Nephron (organoid): ENCODE data around the gene CREBRF.

ENCODE experiments used
- H3K27ac Mint-ChIP-seq, 3 experiments: 2 replicates each; pipeline ENCODE4 v1.8.0; 2020; ENCODE audit warnings: mixed read lengths in 3 of 3, mild to moderate bottlenecking in 2 of 3, moderate library complexity in 1 of 3
- H3K27me3 Mint-ChIP-seq: 2 replicates; pipeline ENCODE4 v1.8.0; 2021; ENCODE audit warnings: low read depth, mild to moderate bottlenecking, moderate library complexity, mixed read lengths
- H3K36me3 Mint-ChIP-seq: 2 replicates; pipeline ENCODE4 v1.8.0; 2020; ENCODE audit warnings: low read depth, mixed read lengths
- H3K4me1 Mint-ChIP-seq: 2 replicates; pipeline ENCODE4 v1.8.0; 2020; ENCODE audit warnings: mixed read lengths
- H3K4me3 Mint-ChIP-seq, 3 experiments: 2 replicates each; pipeline ENCODE4 v1.8.0; 2020; ENCODE audit warnings: mild to moderate bottlenecking in 3 of 3, mixed read lengths in 3 of 3, moderate library complexity in 2 of 3
- H3K9me3 Mint-ChIP-seq: 2 replicates; pipeline ENCODE4 v1.8.0; 2020; ENCODE audit warnings: mixed read lengths
- CTCF ChIP-seq, 3 experiments: fragments of 200-600 bp; sonication (generic); IDR thresholded peaks; one replicate each; pipeline ENCODE4 v1.5.0; 2021; ENCODE audit warnings: antibody characterized with exemption in 3 of 3; ENCODE audit not compliant: unreplicated experiment in 3 of 3

Gene CREBRF

GRCh38 chr5:173161148-173161547, 105.0 kb downstream of the CREBRF start:
- H3K9me3 Mint-ChIP-seq = no peaks in the 10 kb centered on the region
- no peak overlapping the region for H3K4me3 Mint-ChIP-seq
- H3K36me3 Mint-ChIP-seq = peaks cover 49% of the 10 kb centered on the region
- no peak overlapping the region for H3K27ac Mint-ChIP-seq
- TF ChIP-seq CTCF (IDR thresholded peaks at IDR 0.05; ENCODE audit: unreplicated experiment in 3 of 3) = no peak
- H3K4me1 Mint-ChIP-seq = peaks cover 11% of the 10 kb centered on the region
- no peaks in the 10 kb centered on the region for H3K27me3 Mint-ChIP-seq

- Mint-ChIP-seq H3K9me3 (no peaks in the 10 kb centered on the region), H3K36me3 (peaks cover 40% of the 10 kb centered on the region), H3K27me3 (no peaks in the 10 kb centered on the region), H3K4me1 (peaks cover 16% of the 10 kb centered on the region), H3K27ac (no peak overlapping the region), H3K4me3 (no peak overlapping the region)
- no peak for TF ChIP-seq CTCF (IDR thresholded peaks at IDR 0.05; ENCODE audit: unreplicated experiment in 3 of 3)
These were observed 107.1 kb downstream of the CREBRF start for GRCh38 chr5:173163219-173163618.

GRCh38 chr5:173165177-173166016, 109.2 kb downstream of the CREBRF start:
- Mint-ChIP-seq H3K27ac (no peak overlapping the region), H3K9me3 (no peaks in the 10 kb centered on the region), H3K27me3 (peaks cover 6% of the 10 kb centered on the region), H3K36me3 (peaks cover 33% of the 10 kb centered on the region), H3K4me3 (no peak overlapping the region), H3K4me1 (peaks cover 18% of the 10 kb centered on the region)
- TF ChIP-seq CTCF (IDR thresholded peaks at IDR 0.05; ENCODE audit: unreplicated experiment in 3 of 3) = no peak

- peaks cover 16% of the 10 kb centered on the region for H3K27me3 Mint-ChIP-seq
- no peak for TF ChIP-seq CTCF (IDR thresholded peaks at IDR 0.05; ENCODE audit: unreplicated experiment in 3 of 3)
- H3K36me3 Mint-ChIP-seq = no peaks in the 10 kb centered on the region
- no peaks in the 10 kb centered on the region for H3K9me3 Mint-ChIP-seq
- H3K4me3 Mint-ChIP-seq = no peak overlapping the region
- peaks cover 6% of the 10 kb centered on the region for H3K4me1 Mint-ChIP-seq
- H3K27ac Mint-ChIP-seq = no peak overlapping the region
These were observed 116.0 kb downstream of the CREBRF start for GRCh38 chr5:173172166-173172565.

GRCh38 chr5:173175523-173175922, 119.4 kb downstream of the CREBRF start:
- Mint-ChIP-seq H3K27ac (no peak overlapping the region), H3K36me3 (no peaks in the 10 kb centered on the region), H3K4me1 (no peaks in the 10 kb centered on the region), H3K9me3 (peaks cover 3% of the 10 kb centered on the region), H3K4me3 (no peak overlapping the region), H3K27me3 (peaks cover 18% of the 10 kb centered on the region)
- TF ChIP-seq CTCF (IDR thresholded peaks at IDR 0.05; ENCODE audit: unreplicated experiment in 3 of 3) = no peak

GRCh38 chr5:173178369-173178910, 122.3 kb downstream of the CREBRF start:
- Mint-ChIP-seq H3K36me3 (no peaks in the 10 kb centered on the region), H3K27me3 (peaks cover 24% of the 10 kb centered on the region), H3K27ac (no peak overlapping the region), H3K4me3 (no peak overlapping the region), H3K4me1 (no peaks in the 10 kb centered on the region), H3K9me3 (peaks cover 3% of the 10 kb centered on the region)
- no peak for TF ChIP-seq CTCF (IDR thresholded peaks at IDR 0.05; ENCODE audit: unreplicated experiment in 3 of 3)
